ENCODE data around the gene DNASE2B.

DNA sequence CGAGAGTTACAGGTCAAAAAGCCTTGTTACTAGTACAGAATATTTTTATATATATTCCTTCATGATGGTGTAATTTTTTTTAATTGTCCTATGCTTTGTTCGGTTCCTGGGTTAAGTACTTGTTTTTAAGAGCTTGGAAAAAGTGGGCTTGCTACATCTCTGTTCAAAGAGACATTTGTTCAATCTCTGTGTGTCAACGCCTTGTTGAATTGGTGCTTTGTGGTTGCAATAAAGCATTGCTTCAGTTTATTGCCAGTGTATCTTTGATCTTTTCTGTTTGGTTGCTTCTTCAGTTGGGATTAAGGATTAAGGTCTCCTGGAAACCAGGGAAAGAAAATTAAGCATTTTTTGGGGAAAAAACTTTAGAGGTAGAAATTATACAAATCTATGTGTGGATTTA, 47.7 kb upstream of the DNASE2B start:
- no peak for TF ChIP-seq SIN3A (IDR thresholded peaks at IDR 0.05; ENCODE audit: borderline replicate concordance, insufficient read depth, low read length)
- TF ChIP-seq POLR2AphosphoS5 (IDR thresholded peaks at IDR 0.05; ENCODE audit: low read depth, low read length), result no peak
- TF ChIP-seq TAF1 (IDR thresholded peaks at IDR 0.05; ENCODE audit: borderline replicate concordance, insufficient read depth, low read length), result no peak
- TF ChIP-seq, protein P1, sequence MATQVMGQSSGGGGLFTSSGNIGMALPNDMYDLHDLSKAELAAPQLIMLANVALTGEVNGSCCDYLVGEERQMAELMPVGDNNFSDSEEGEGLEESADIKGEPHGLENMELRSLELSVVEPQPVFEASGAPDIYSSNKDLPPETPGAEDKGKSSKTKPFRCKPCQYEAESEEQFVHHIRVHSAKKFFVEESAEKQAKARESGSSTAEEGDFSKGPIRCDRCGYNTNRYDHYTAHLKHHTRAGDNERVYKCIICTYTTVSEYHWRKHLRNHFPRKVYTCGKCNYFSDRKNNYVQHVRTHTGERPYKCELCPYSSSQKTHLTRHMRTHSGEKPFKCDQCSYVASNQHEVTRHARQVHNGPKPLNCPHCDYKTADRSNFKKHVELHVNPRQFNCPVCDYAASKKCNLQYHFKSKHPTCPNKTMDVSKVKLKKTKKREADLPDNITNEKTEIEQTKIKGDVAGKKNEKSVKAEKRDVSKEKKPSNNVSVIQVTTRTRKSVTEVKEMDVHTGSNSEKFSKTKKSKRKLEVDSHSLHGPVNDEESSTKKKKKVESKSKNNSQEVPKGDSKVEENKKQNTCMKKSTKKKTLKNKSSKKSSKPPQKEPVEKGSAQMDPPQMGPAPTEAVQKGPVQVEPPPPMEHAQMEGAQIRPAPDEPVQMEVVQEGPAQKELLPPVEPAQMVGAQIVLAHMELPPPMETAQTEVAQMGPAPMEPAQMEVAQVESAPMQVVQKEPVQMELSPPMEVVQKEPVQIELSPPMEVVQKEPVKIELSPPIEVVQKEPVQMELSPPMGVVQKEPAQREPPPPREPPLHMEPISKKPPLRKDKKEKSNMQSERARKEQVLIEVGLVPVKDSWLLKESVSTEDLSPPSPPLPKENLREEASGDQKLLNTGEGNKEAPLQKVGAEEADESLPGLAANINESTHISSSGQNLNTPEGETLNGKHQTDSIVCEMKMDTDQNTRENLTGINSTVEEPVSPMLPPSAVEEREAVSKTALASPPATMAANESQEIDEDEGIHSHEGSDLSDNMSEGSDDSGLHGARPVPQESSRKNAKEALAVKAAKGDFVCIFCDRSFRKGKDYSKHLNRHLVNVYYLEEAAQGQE (IDR thresholded peaks at IDR 0.05; ENCODE audit: insufficient read depth in 1 of 2, low read depth in 2 of 2, low read length in 2 of 2), result no peak
